GM12864 (cell line): ENCODE measurements around the gene TRABD2A.

ENCODE experiments used
- DNase-seq: peaks from one replicate; pipeline ENCODE4 v3.0.0-alpha.2; 2011; ENCODE audit warnings: low read depth
- H3K4me3 ChIP-seq: 2 replicates; pipeline ENCODE4 v1.5.1; 2011; ENCODE audit warnings: mild to moderate bottlenecking, low read depth, low read length, control low read depth
- CTCF ChIP-seq: IDR thresholded peaks from 2 replicates; pipeline ENCODE4 v1.5.1; 2011; ENCODE audit warnings: low read depth, mild to moderate bottlenecking, moderate library complexity, low read length, control low read depth, inconsistent platforms; ENCODE audit errors: missing control alignments

Gene TRABD2A

GRCh38 chr2:84807063-84807485 lies 73.8 kb downstream of the TRABD2A start:
- DNase-seq, result no peak
- TF ChIP-seq CTCF, result no peak
- no peak overlapping the region for H3K4me3 ChIP-seq

- H3K4me3 ChIP-seq, result no peak overlapping the region
- no peak for DNase-seq
- TF ChIP-seq CTCF, result no peak
Observed at GRCh38 chr2:84805250-84805958, 75.5 kb downstream of the TRABD2A start.

GRCh38 chr2:84801811-84802210 lies 79.1 kb downstream of the TRABD2A start:
- no peak for TF ChIP-seq CTCF
- H3K4me3 ChIP-seq, result no peak overlapping the region
- no peak for DNase-seq

DNA sequence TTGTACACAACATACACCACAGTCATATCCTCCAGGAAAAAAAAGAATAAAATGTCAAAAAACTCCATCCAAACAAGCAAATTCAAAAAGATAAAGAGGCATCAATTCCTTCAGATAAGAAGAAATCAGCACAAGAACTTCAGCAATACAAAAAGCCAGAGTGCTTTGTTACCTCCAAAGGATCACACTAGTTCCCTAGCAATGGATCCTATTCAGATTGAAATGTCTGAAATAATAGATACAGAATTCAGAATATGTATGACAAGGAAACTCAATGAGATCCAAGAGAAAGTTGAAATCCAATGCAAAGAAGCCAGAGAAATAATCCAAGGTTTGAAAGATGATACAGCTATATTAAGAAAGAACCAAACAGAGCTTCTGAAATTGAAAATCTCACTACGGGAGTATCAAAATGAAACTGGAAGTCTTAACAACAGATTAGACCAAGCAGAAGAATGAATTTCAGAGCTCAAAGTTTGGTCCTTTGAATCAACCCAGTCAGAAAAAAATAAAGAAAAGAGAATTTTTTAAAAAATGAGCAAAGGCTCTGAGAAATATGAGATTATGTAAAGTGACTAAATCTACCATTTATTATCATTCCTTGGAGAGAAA lies 80.6 kb downstream of the TRABD2A start:
- no peak overlapping the region for H3K4me3 ChIP-seq
- no peak for DNase-seq
- no peak for TF ChIP-seq CTCF

DNA sequence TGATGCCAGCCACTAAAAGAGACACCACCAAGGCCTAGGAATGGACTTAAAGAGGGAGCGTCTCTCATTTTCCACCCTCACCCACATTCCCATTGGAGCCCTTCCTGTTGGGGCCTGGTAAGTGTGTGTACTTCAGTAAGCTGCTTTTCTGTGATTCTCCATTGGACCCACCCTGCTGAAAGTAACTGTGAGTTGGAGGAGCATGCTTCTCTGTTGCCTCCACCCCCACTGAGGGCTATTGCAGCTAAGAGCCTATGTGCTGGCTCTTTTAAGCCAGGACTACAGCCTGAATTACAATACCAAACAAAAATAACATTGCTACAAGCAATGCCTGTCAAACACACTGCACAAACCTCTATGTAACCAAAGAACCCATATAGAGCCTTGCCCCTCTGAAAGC lies 81.1 kb downstream of the TRABD2A start:
- no peak for DNase-seq
- H3K4me3 ChIP-seq, result no peak overlapping the region
- TF ChIP-seq CTCF, result no peak

- no peak for TF ChIP-seq CTCF
- H3K4me3 ChIP-seq, result no peak overlapping the region
- no peak for DNase-seq
Observed at GRCh38 chr2:84797271-84797670, 83.6 kb downstream of the TRABD2A start.

GRCh38 chr2:84796798-84797197 lies 84.1 kb downstream of the TRABD2A start:
- no peak for TF ChIP-seq CTCF
- no peak for DNase-seq
- no peak overlapping the region for H3K4me3 ChIP-seq
